Endothelial cell (in vitro differentiated cells): Measurements from ENCODE around the gene DUSP19. TPM values are rescaled to one million over a fixed set of nuclear protein-coding genes. Genes with fewer than 3 reads are reported as not detected.

Source experiments
- DNase-seq: peaks from one replicate; pipeline ENCODE4 v3.0.0; 2021; ENCODE audit warnings: low spot score
- H3K27ac Mint-ChIP-seq: one replicate; pipeline ENCODE4 v1.8.0; 2021; ENCODE audit warnings: mixed read lengths, inconsistent platforms; ENCODE audit not compliant: unreplicated experiment
- H3K27me3 Mint-ChIP-seq: one replicate; pipeline ENCODE4 v1.8.0; 2021; ENCODE audit warnings: mild to moderate bottlenecking, moderate library complexity, mixed read lengths, inconsistent platforms; ENCODE audit not compliant: unreplicated experiment
- H3K36me3 Mint-ChIP-seq: one replicate; pipeline ENCODE4 v1.8.0; 2021; ENCODE audit warnings: mild to moderate bottlenecking, low read depth, mixed read lengths, inconsistent platforms; ENCODE audit not compliant: unreplicated experiment
- H3K4me1 Mint-ChIP-seq: one replicate; pipeline ENCODE4 v1.8.0; 2021; ENCODE audit warnings: mild to moderate bottlenecking, mixed read lengths, inconsistent platforms; ENCODE audit not compliant: unreplicated experiment
- H3K4me3 Mint-ChIP-seq: one replicate; pipeline ENCODE4 v1.8.0; 2021; ENCODE audit warnings: mild to moderate bottlenecking, mixed read lengths, inconsistent platforms; ENCODE audit not compliant: unreplicated experiment
- H3K9me3 Mint-ChIP-seq: one replicate; pipeline ENCODE4 v1.8.0; 2021; ENCODE audit warnings: mixed read lengths, inconsistent platforms; ENCODE audit not compliant: unreplicated experiment
- CTCF ChIP-seq: fragments of 200-600 bp; sonication (generic); IDR thresholded peaks from one replicate; pipeline ENCODE4 v1.5.0; 2021; ENCODE audit warnings: antibody characterized with exemption; ENCODE audit not compliant: unreplicated experiment
- total RNA-seq: library from RNA; stranded (reverse); fragmentation: NEBNext Ultra II Directional; extraction: Animal tissue kit (Norgen Biotek cat#: 25700); gene quantifications from one replicate; pipeline ENCODE4 v1.2.1, GENCODE V29; 2021; ENCODE audit not compliant: unreplicated experiment

Gene DUSP19
- total RNA-seq, 1 donor from 2014 or later: 2.4 TPM

GRCh38 chr2:183049420-183049819, 29.1 kb upstream of the DUSP19 start:
- DNase-seq: no peak

GRCh38 chr2:183057333-183057985, 21.1 kb upstream of the DUSP19 start:
- no peaks in the 10 kb centered on the region for H3K36me3 Mint-ChIP-seq
- DNase-seq: no peak
- no peak overlapping the region for H3K27ac Mint-ChIP-seq
- no peak for TF ChIP-seq CTCF
- no peaks in the 10 kb centered on the region for H3K27me3 Mint-ChIP-seq
- H3K4me1 Mint-ChIP-seq: no peaks in the 10 kb centered on the region
- no peaks in the 10 kb centered on the region for H3K9me3 Mint-ChIP-seq
- no peak overlapping the region for H3K4me3 Mint-ChIP-seq

More at GRCh38 chr2:183049420-183049819, 29.1 kb upstream of the DUSP19 start:
- Mint-ChIP-seq H3K36me3 (no peaks in the 10 kb centered on the region), H3K4me1 (no peaks in the 10 kb centered on the region), H3K4me3 (no peak overlapping the region), H3K27me3 (peaks cover 2% of the 10 kb centered on the region), H3K27ac (no peak overlapping the region), H3K9me3 (no peaks in the 10 kb centered on the region)
- TF ChIP-seq CTCF: no peak

- TF ChIP-seq CTCF: no peak
- no peak for DNase-seq
- Mint-ChIP-seq H3K36me3 (no peaks in the 10 kb centered on the region), H3K27me3 (no peaks in the 10 kb centered on the region), H3K27ac (no peak overlapping the region), H3K9me3 (no peaks in the 10 kb centered on the region), H3K4me1 (peaks cover 2% of the 10 kb centered on the region), H3K4me3 (no peak overlapping the region)
Measured at GRCh38 chr2:183059561-183059960, 19.0 kb upstream of the DUSP19 start.

GRCh38 chr2:183060571-183061231, 17.8 kb upstream of the DUSP19 start:
- DNase-seq: no peak
- no peaks in the 10 kb centered on the region for H3K9me3 Mint-ChIP-seq
- no peak overlapping the region for H3K27ac Mint-ChIP-seq
- no peaks in the 10 kb centered on the region for H3K36me3 Mint-ChIP-seq
- peaks cover 2% of the 10 kb centered on the region for H3K4me1 Mint-ChIP-seq
- TF ChIP-seq CTCF: no peak
- H3K4me3 Mint-ChIP-seq: no peak overlapping the region
- no peaks in the 10 kb centered on the region for H3K27me3 Mint-ChIP-seq

- no peak overlapping the region for H3K27ac Mint-ChIP-seq
- no peaks in the 10 kb centered on the region for H3K9me3 Mint-ChIP-seq
- H3K27me3 Mint-ChIP-seq: peaks cover 2% of the 10 kb centered on the region
- H3K36me3 Mint-ChIP-seq: no peaks in the 10 kb centered on the region
- DNase-seq: no peak
- no peak for TF ChIP-seq CTCF
- no peak overlapping the region for H3K4me3 Mint-ChIP-seq
- H3K4me1 Mint-ChIP-seq: peaks cover 2% of the 10 kb centered on the region
Measured at GRCh38 chr2:183063083-183063482, 15.5 kb upstream of the DUSP19 start.
